Fibroblast of lung (primary cell): ENCODE measurements around the gene MACF1. TPM values are rescaled to one million over a fixed set of nuclear protein-coding genes. Genes with fewer than 3 reads are reported as not detected.
"Not testable (repeated sequence)": the region's sequence is repeated elsewhere in the genome, so short reads cannot be mapped to it uniquely, and the experiment has no call there.

ENCODE experiments used
- DNase-seq, 2 donors: peaks; one replicate each; pipeline versions ENCODE4 v3.0.0 to v3.0.0-alpha.2; 2010; ENCODE audit warnings: low read depth in 2 of 2
- H2AFZ ChIP-seq: 2 replicates; pipeline ENCODE4 v1.5.1; 2012; ENCODE audit warnings: low read length, control low read depth, inconsistent platforms
- H3K27ac ChIP-seq: 2 replicates; pipeline ENCODE4 v1.5.1; 2011; ENCODE audit warnings: low read length, control low read depth; ENCODE audit not compliant: insufficient read depth
- H3K27me3 ChIP-seq: 2 replicates; pipeline ENCODE4 v1.5.1; 2011; ENCODE audit warnings: mild to moderate bottlenecking, low read length; ENCODE audit not compliant: control insufficient read depth, insufficient read depth
- H3K36me3 ChIP-seq: 2 replicates; pipeline ENCODE4 v1.5.1; 2011; ENCODE audit warnings: low read length; ENCODE audit not compliant: control insufficient read depth, insufficient read depth
- H3K4me1 ChIP-seq: 2 replicates; pipeline ENCODE4 v1.5.1; 2011; ENCODE audit warnings: low read length; ENCODE audit not compliant: control insufficient read depth, insufficient read depth; ENCODE audit errors: extremely low read depth
- H3K4me2 ChIP-seq: 2 replicates; pipeline ENCODE4 v1.5.1; 2011; ENCODE audit warnings: low read length, control low read depth; ENCODE audit not compliant: insufficient read depth; ENCODE audit errors: extremely low read depth
- H3K4me3 ChIP-seq, 4 experiments: fragments of 200-600 bp in 1 of 4; sonication (generic) in 1 of 4; replicated peaks in 1 of 4; 2 replicates each; pipeline ENCODE4 v1.5.1; 2011 to 2016; ENCODE audit warnings: low read length in 4 of 4, low read depth in 3 of 4, mild to moderate bottlenecking in 3 of 4, control low read depth in 2 of 4, inconsistent platforms in 1 of 4, mixed read lengths in 1 of 4; ENCODE audit not compliant: insufficient read depth in 1 of 4; ENCODE audit errors: control extremely low read depth in 1 of 4
- H3K79me2 ChIP-seq: 2 replicates; pipeline ENCODE4 v1.5.1; 2012; ENCODE audit warnings: mild to moderate bottlenecking, low read length, inconsistent platforms; ENCODE audit not compliant: control insufficient read depth, insufficient read depth
- H3K9ac ChIP-seq: 2 replicates; pipeline ENCODE4 v1.5.1; 2011; ENCODE audit warnings: mild to moderate bottlenecking, low read length, control low read depth; ENCODE audit not compliant: insufficient read depth
- H3K9me3 ChIP-seq: 2 replicates; pipeline ENCODE4 v1.5.1; 2012; ENCODE audit warnings: low read depth, low read length; ENCODE audit not compliant: control insufficient read depth, insufficient read depth
- H4K20me1 ChIP-seq: 2 replicates; pipeline ENCODE4 v1.5.1; 2011; ENCODE audit warnings: low read length; ENCODE audit not compliant: control insufficient read depth, insufficient read depth; ENCODE audit errors: extremely low read depth
- CTCF ChIP-seq, 2 donors: IDR thresholded peaks in 1 of 2; conservative IDR thresholded peaks in 1 of 2; 1 replicate in 1 of 2; 2 replicates in 1 of 2; pipeline ENCODE4 v1.5.1; 2011 to 2012; ENCODE audit warnings: low read length in 2 of 2, control low read depth in 1 of 2, inconsistent platforms in 1 of 2, low read depth in 1 of 2, mild to moderate bottlenecking in 1 of 2
- EZH2 ChIP-seq: IDR thresholded peaks from 2 replicates; pipeline ENCODE4 v1.5.1; 2012; ENCODE audit warnings: low read length, control low read depth, mild to moderate bottlenecking; ENCODE audit errors: missing control alignments
- polyA plus RNA-seq, 2 donors: library from polyadenylated mRNA; depleted of rRNA in 1 of 2; stranded (reverse) in 1 of 2; unstranded in 1 of 2; fragments of >200 nt; gene quantifications; 2 replicates each; pipeline ENCODE4 v1.2.1, GENCODE V29; 2011 to 2012; ENCODE audit warnings: missing spikeins in 1 of 2
- total RNA-seq: library from RNA; depleted of rRNA; stranded (reverse); fragments of >200 nt; gene quantifications from 2 replicates; pipeline ENCODE4 v1.2.1, GENCODE V29; 2014

MACF1 gene
- total and polyA plus RNA-seq, 2 donors (not counting 1 experiment from before 2014, with no cell fraction given): 178 to 414 TPM

GRCh38 chr1:39205781-39206464 is 1.4 kb downstream of the MACF1 start:
- H3K27me3 ChIP-seq: no peaks in the 10 kb centered on the region
- H3K9me3 ChIP-seq: no peaks in the 10 kb centered on the region
- H3K4me1 ChIP-seq: peaks cover 5% of the 10 kb centered on the region
- TF ChIP-seq CTCF (conservative IDR thresholded peaks at IDR 0.05 in 1 of 2, IDR thresholded peaks at IDR 0.05 in 1 of 2; ENCODE audit: low read depth in 1 of 2, low read length in 2 of 2) (no peak), EZH2 (no peak)
- H3K36me3 ChIP-seq: peaks cover 3% of the 10 kb centered on the region
- peak overlapping the region; percentile 88 for H3K27ac ChIP-seq
- H3K79me2 ChIP-seq: peaks cover 90% of the 10 kb centered on the region
- H4K20me1 ChIP-seq: no peaks in the 10 kb centered on the region
- H3K4me2 ChIP-seq: peak overlapping the region; percentile 87
- H3K9ac ChIP-seq: peak overlapping the region; percentile 70
- no peak overlapping the region for H2AFZ ChIP-seq
- peak overlapping the region; percentile 70 to 80 (median 74) for H3K4me3 ChIP-seq
- no peak for DNase-seq

GRCh38 chr1:39208360-39208759 is 3.9 kb downstream of the MACF1 start:
- Histone ChIP-seq H3K4me1 (peaks cover 10% of the 10 kb centered on the region), H3K79me2 (peaks cover 92% of the 10 kb centered on the region)
- not testable (repeated sequence) for H3K27me3 ChIP-seq, H3K9me3 ChIP-seq, H4K20me1 ChIP-seq, DNase-seq, H2AFZ ChIP-seq, H3K27ac ChIP-seq, H3K4me3 ChIP-seq, H3K36me3 ChIP-seq, H3K9ac ChIP-seq, H3K4me2 ChIP-seq

GRCh38 chr1:39210649-39211048 is 6.2 kb downstream of the MACF1 start:
- no peaks in the 10 kb centered on the region for H3K27me3 ChIP-seq
- DNase-seq: no peak
- no peak overlapping the region for H3K9ac ChIP-seq
- TF ChIP-seq EZH2: no peak
- TF ChIP-seq CTCF (conservative IDR thresholded peaks at IDR 0.05 in 1 of 2, IDR thresholded peaks at IDR 0.05 in 1 of 2; ENCODE audit: low read depth in 1 of 2, low read length in 2 of 2): no peak
- H2AFZ ChIP-seq: no peak overlapping the region
- peaks cover 3% of the 10 kb centered on the region for H3K36me3 ChIP-seq
- H3K4me2 ChIP-seq: no peak overlapping the region
- H4K20me1 ChIP-seq: no peaks in the 10 kb centered on the region
- peaks cover 10% of the 10 kb centered on the region for H3K4me1 ChIP-seq
- no peak overlapping the region for H3K27ac ChIP-seq
- H3K79me2 ChIP-seq: peaks cover 91% of the 10 kb centered on the region
- H3K4me3 ChIP-seq: no peak overlapping the region
- H3K9me3 ChIP-seq: no peaks in the 10 kb centered on the region
